Progenitor cell of endocrine pancreas (in vitro differentiated cells): ENCODE results near the gene NR6A1. TPM values are rescaled to one million over a fixed set of nuclear protein-coding genes. Genes with fewer than 3 reads are reported as not detected.

Source experiments
- DNase-seq: peaks from one replicate; pipeline ENCODE4 v3.0.0; 2021; ENCODE audit warnings: low spot score; ENCODE audit not compliant: unreplicated experiment
- H3K27ac Mint-ChIP-seq: 2 replicates; pipeline ENCODE4 v1.8.0; 2021; ENCODE audit warnings: mild to moderate bottlenecking, moderate library complexity, mixed read lengths
- H3K27me3 Mint-ChIP-seq: 2 replicates; pipeline ENCODE4 v1.8.0; 2021; ENCODE audit warnings: mixed read lengths
- H3K36me3 Mint-ChIP-seq: 2 replicates; pipeline ENCODE4 v1.8.0; 2022; ENCODE audit warnings: mixed read lengths; ENCODE audit not compliant: insufficient read depth
- H3K4me1 Mint-ChIP-seq: 2 replicates; pipeline ENCODE4 v1.8.0; 2021; ENCODE audit warnings: low read depth, mixed read lengths
- H3K4me3 Mint-ChIP-seq: 2 replicates; pipeline ENCODE4 v1.8.0; 2021; ENCODE audit warnings: low read depth, mild to moderate bottlenecking, moderate library complexity, mixed read lengths
- H3K9me3 Mint-ChIP-seq: 2 replicates; pipeline ENCODE4 v1.8.0; 2021; ENCODE audit warnings: low read depth, mixed read lengths
- CTCF ChIP-seq: fragments of 200-600 bp; sonication (generic); IDR thresholded peaks from one replicate; pipeline ENCODE4 v1.5.0; 2021; ENCODE audit warnings: antibody characterized with exemption, mild to moderate bottlenecking; ENCODE audit not compliant: unreplicated experiment
- total RNA-seq: library from RNA; stranded (reverse); gene quantifications from 2 replicates; pipeline ENCODE4 v1.2.1, GENCODE V29; 2021

NR6A1 gene
- total RNA-seq, 1 donor from 2014 or later, result 86.4 TPM

- DNase-seq, result no peak
- Mint-ChIP-seq H3K36me3 (peaks cover 2% of the 10 kb centered on the region), H3K4me3 (no peak overlapping the region), H3K27me3 (no peaks in the 10 kb centered on the region), H3K9me3 (no peaks in the 10 kb centered on the region), H3K27ac (no peak overlapping the region), H3K4me1 (peaks cover 35% of the 10 kb centered on the region)
- no peak for TF ChIP-seq CTCF
Measured at GRCh38 chr9:124615100-124615742, 155.9 kb downstream of the NR6A1 start.

- TF ChIP-seq CTCF, result no peak
- Mint-ChIP-seq H3K27me3 (no peaks in the 10 kb centered on the region), H3K4me1 (peaks cover 37% of the 10 kb centered on the region), H3K9me3 (no peaks in the 10 kb centered on the region), H3K36me3 (peaks cover 3% of the 10 kb centered on the region), H3K4me3 (no peak overlapping the region), H3K27ac (no peak overlapping the region)
- DNase-seq, result no peak
Measured at GRCh38 chr9:124613849-124614248, 157.3 kb downstream of the NR6A1 start.

GRCh38 chr9:124611106-124611505 lies 160.0 kb downstream of the NR6A1 start:
- H3K4me3 Mint-ChIP-seq, result no peak overlapping the region
- peaks cover 23% of the 10 kb centered on the region for H3K4me1 Mint-ChIP-seq
- no peak overlapping the region for H3K27ac Mint-ChIP-seq
- H3K27me3 Mint-ChIP-seq, result no peaks in the 10 kb centered on the region
- no peak for DNase-seq
- no peak for TF ChIP-seq CTCF
- H3K9me3 Mint-ChIP-seq, result no peaks in the 10 kb centered on the region
- peaks cover 4% of the 10 kb centered on the region for H3K36me3 Mint-ChIP-seq

GRCh38 chr9:124606027-124606426 lies 165.1 kb downstream of the NR6A1 start:
- TF ChIP-seq CTCF, result no peak
- Mint-ChIP-seq H3K4me3 (no peak overlapping the region), H3K27ac (no peak overlapping the region), H3K9me3 (no peaks in the 10 kb centered on the region), H3K27me3 (no peaks in the 10 kb centered on the region), H3K4me1 (peaks cover 27% of the 10 kb centered on the region), H3K36me3 (peaks cover 2% of the 10 kb centered on the region)
- DNase-seq, result no peak

- Mint-ChIP-seq H3K36me3 (peaks cover 6% of the 10 kb centered on the region), H3K4me3 (no peak overlapping the region), H3K4me1 (peaks cover 30% of the 10 kb centered on the region), H3K27me3 (no peaks in the 10 kb centered on the region), H3K9me3 (peaks cover 4% of the 10 kb centered on the region), H3K27ac (no peak overlapping the region)
- TF ChIP-seq CTCF, result no peak
- DNase-seq, result no peak
Measured at GRCh38 chr9:124605258-124605657, 165.9 kb downstream of the NR6A1 start.
